GM21619 (cell line): ENCODE measurements around the gene C19orf81.

Experiments
- ATAC-seq: cut with Tn5 transposase; IDR thresholded peaks from one replicate; pipeline ENCODE4 v1.9.1; 2021; ENCODE audit not compliant: unreplicated experiment

Gene C19orf81

GRCh38 chr19:50658441-50659317, 9.4 kb downstream of the C19orf81 start:
- ATAC-seq, result no peak

- no peak for ATAC-seq
These were observed 10.3 kb downstream of the C19orf81 start for GRCh38 chr19:50659318-50660087.

- no peak for ATAC-seq
These were observed 10.8 kb downstream of the C19orf81 start for GRCh38 chr19:50660088-50660366.

- no peak for ATAC-seq
These were observed 11.8 kb downstream of the C19orf81 start for GRCh38 chr19:50661023-50661422.

GRCh38 chr19:50661766-50662650, 12.8 kb downstream of the C19orf81 start:
- ATAC-seq, result no peak

- no peak for ATAC-seq
These were observed 13.6 kb downstream of the C19orf81 start for GRCh38 chr19:50662651-50663481.

GRCh38 chr19:50663482-50663790, 14.2 kb downstream of the C19orf81 start:
- no peak for ATAC-seq

GRCh38 chr19:50664204-50664603, 15.0 kb downstream of the C19orf81 start:
- ATAC-seq, result no peak

- ATAC-seq, result no peak
These were observed 17.3 kb downstream of the C19orf81 start for GRCh38 chr19:50666346-50667176.

- ATAC-seq, result no peak
These were observed 18.0 kb downstream of the C19orf81 start for GRCh38 chr19:50667177-50667758.

- no peak for ATAC-seq
These were observed 18.6 kb downstream of the C19orf81 start for GRCh38 chr19:50667759-50668231.

- ATAC-seq, result no peak
These were observed 19.2 kb downstream of the C19orf81 start for GRCh38 chr19:50668416-50668815.

GRCh38 chr19:50668879-50669278, 19.6 kb downstream of the C19orf81 start:
- no peak for ATAC-seq

- ATAC-seq, result no peak
These were observed 20.3 kb downstream of the C19orf81 start for GRCh38 chr19:50669302-50670101.

GRCh38 chr19:50670102-50670380, 20.8 kb downstream of the C19orf81 start:
- ATAC-seq, result no peak

GRCh38 chr19:50673118-50673517, 23.9 kb downstream of the C19orf81 start:
- no peak for ATAC-seq

- ATAC-seq, result no peak
These were observed 27.5 kb downstream of the C19orf81 start for GRCh38 chr19:50676625-50677197.

GRCh38 chr19:50677636-50678035, 28.4 kb downstream of the C19orf81 start:
- no peak for ATAC-seq
